ENCODE data around the gene CPM.

The CPM gene

GRCh38 chr12:68954811-68955210 lies 21.8 kb upstream of the CPM start:
- DNase-seq: no peak

GRCh38 chr12:68953536-68953935 lies 20.6 kb upstream of the CPM start:
- no peak for DNase-seq

GRCh38 chr12:68951652-68952051 lies 18.7 kb upstream of the CPM start:
- DNase-seq: no peak

GRCh38 chr12:68950511-68950910 lies 17.5 kb upstream of the CPM start:
- DNase-seq: no peak

GRCh38 chr12:68945255-68945654 lies 12.3 kb upstream of the CPM start:
- DNase-seq: no peak

- no peak for DNase-seq
Measured at GRCh38 chr12:68944296-68945076, 11.5 kb upstream of the CPM start.

- no peak for DNase-seq
Measured at GRCh38 chr12:68943848-68944247, 10.9 kb upstream of the CPM start.

- DNase-seq: no peak
Measured at GRCh38 chr12:68940731-68941130, 7.8 kb upstream of the CPM start.

GRCh38 chr12:68939505-68939904 lies 6.5 kb upstream of the CPM start:
- DNase-seq: no peak

- DNase-seq: no peak
Measured at GRCh38 chr12:68934392-68934791, 1.4 kb upstream of the CPM start.

- peak; percentile 31 for DNase-seq
Measured at GRCh38 chr12:68932128-68932960, 627 bp downstream of the CPM start.

GRCh38 chr12:68930178-68930577 lies 2.8 kb downstream of the CPM start:
- DNase-seq: no peak

- no peak for DNase-seq
Measured at GRCh38 chr12:68924546-68924945, 8.4 kb downstream of the CPM start.

GRCh38 chr12:68919581-68920239 lies 13.3 kb downstream of the CPM start:
- DNase-seq: peak; percentile 33

GRCh38 chr12:68918960-68919359 lies 14.0 kb downstream of the CPM start:
- peak; percentile 13 for DNase-seq

- DNase-seq: no peak
Measured at GRCh38 chr12:68915055-68915454, 17.9 kb downstream of the CPM start.

GRCh38 chr12:68913682-68914081 lies 19.3 kb downstream of the CPM start:
- no peak for DNase-seq

GRCh38 chr12:68912916-68913315 lies 20.1 kb downstream of the CPM start:
- DNase-seq: no peak

GRCh38 chr12:68911197-68911718 lies 21.7 kb downstream of the CPM start:
- DNase-seq: no peak

GRCh38 chr12:68910128-68910527 lies 22.8 kb downstream of the CPM start:
- peak; percentile 12 for DNase-seq

- DNase-seq: no peak
Measured at GRCh38 chr12:68908076-68908475, 24.9 kb downstream of the CPM start.

- no peak for DNase-seq
Measured at GRCh38 chr12:68905733-68906132, 27.2 kb downstream of the CPM start.

- DNase-seq: no peak
Measured at GRCh38 chr12:68904351-68904962, 28.5 kb downstream of the CPM start.
